C4-2B (cell line): ENCODE results near the gene ICAM4.

Experiments
- H3K27ac ChIP-seq: fragments of 450-650 bp; 2 replicates; pipeline ENCODE4 v1.5.1; 2017
- CTCF ChIP-seq: fragments of 450-650 bp; conservative IDR thresholded peaks from 2 replicates; pipeline ENCODE4 v1.5.1; 2017; ENCODE audit warnings: mild to moderate bottlenecking
- ZFX ChIP-seq: fragments of 450-650 bp; IDR thresholded peaks from 2 replicates; pipeline ENCODE4 v1.6.1; 2017

The ICAM4 gene

GRCh38 chr19:10289836-10290356 is 3.1 kb downstream of the ICAM4 start, which contains the start of gene ICAM5:
TSS of gene ICAM5 (plus strand) at chr19:10289952. CDS start at chr19:10290044, 92 bp downstream.
- peak within 1 kb of the TSS; percentile 74 for H3K27ac ChIP-seq

GRCh38 chr19:10290357-10290875 is 3.7 kb downstream of the ICAM4 start:
- TF ChIP-seq CTCF (no peak), ZFX (no peak)
- peak overlapping the region; percentile 74 for H3K27ac ChIP-seq

More at GRCh38 chr19:10289836-10290356, 3.1 kb downstream of the ICAM4 start, which contains the start of gene ICAM5:
- TF ChIP-seq CTCF (no peak), ZFX (peak; percentile 61; the same call in 1 of the 2 replicates)

GRCh38 chr19:10290876-10291553 is 4.3 kb downstream of the ICAM4 start:
- H3K27ac ChIP-seq: peak overlapping the region; percentile 74
- TF ChIP-seq CTCF: no peak
- TF ChIP-seq ZFX: no peak

- TF ChIP-seq ZFX: no peak
- no peak for TF ChIP-seq CTCF
- peak overlapping the region; percentile 74; the same call in 1 of the 2 replicates for H3K27ac ChIP-seq
These were observed 4.9 kb downstream of the ICAM4 start for GRCh38 chr19:10291554-10292205.

- H3K27ac ChIP-seq: no peak overlapping the region
- TF ChIP-seq CTCF (no peak), ZFX (no peak)
These were observed 5.5 kb downstream of the ICAM4 start for GRCh38 chr19:10292206-10292788.

GRCh38 chr19:10292789-10293636 is 6.3 kb downstream of the ICAM4 start:
- TF ChIP-seq ZFX: no peak
- TF ChIP-seq CTCF: no peak
- H3K27ac ChIP-seq: no peak overlapping the region
